Liver (tissue), 9 donors: ENCODE data around the gene KIRREL3. TPM values are rescaled to one million over a fixed set of nuclear protein-coding genes. Genes with fewer than 3 reads are reported as not detected.

Experiments used
- DNase-seq: peaks from one replicate; pipeline ENCODE4 v3.0.0-alpha.2; 2017; ENCODE audit warnings: low spot score
- H3K27ac ChIP-seq, 2 donors: one replicate each; pipeline ENCODE4 v1.7.0; 2013; ENCODE audit warnings: inconsistent platforms in 2 of 2, low read length in 2 of 2, control low read depth in 1 of 2, low read depth in 1 of 2, mild to moderate bottlenecking in 1 of 2
- H3K27me3 ChIP-seq, 4 donors: one replicate each; pipeline versions ENCODE4 v1.6.1 to v1.7.0; 2013; ENCODE audit warnings: low read length in 3 of 4, inconsistent platforms in 1 of 4, mild to moderate bottlenecking in 1 of 4, moderate library complexity in 1 of 4; ENCODE audit not compliant: control insufficient read depth in 4 of 4, insufficient read depth in 4 of 4
- H3K36me3 ChIP-seq, 4 donors: one replicate each; pipeline versions ENCODE4 v1.6.1 to v1.7.0; 2013; ENCODE audit warnings: low read length in 3 of 4, mild to moderate bottlenecking in 3 of 4, low read depth in 1 of 4, moderate library complexity in 1 of 4; ENCODE audit not compliant: control insufficient read depth in 4 of 4, insufficient read depth in 3 of 4
- H3K4me1 ChIP-seq, 4 donors: one replicate each; pipeline versions ENCODE4 v1.6.1 to v1.7.0; 2013; ENCODE audit warnings: low read length in 3 of 4, mild to moderate bottlenecking in 3 of 4, moderate library complexity in 1 of 4; ENCODE audit not compliant: control insufficient read depth in 4 of 4, insufficient read depth in 4 of 4
- H3K4me3 ChIP-seq, 3 donors: one replicate each; pipeline versions ENCODE4 v1.6.1 to v1.7.0; 2013; ENCODE audit warnings: low read length in 3 of 3, control low read depth in 1 of 3, low read depth in 1 of 3, mild to moderate bottlenecking in 1 of 3
- H3K9ac ChIP-seq, 2 donors: one replicate each; pipeline ENCODE4 v1.7.0; 2013; ENCODE audit warnings: low read length in 2 of 2, mild to moderate bottlenecking in 2 of 2, moderate library complexity in 2 of 2, control low read depth in 1 of 2, low read depth in 1 of 2
- H3K9me3 ChIP-seq, 4 donors: one replicate each; pipeline versions ENCODE4 v1.6.1 to v1.7.0; 2013; ENCODE audit warnings: low read length in 3 of 4; ENCODE audit not compliant: control insufficient read depth in 4 of 4
- ATF3 ChIP-seq: IDR thresholded peaks from 2 replicates; pipeline ENCODE4 v1.6.1; 2016; ENCODE audit warnings: antibody characterized with exemption
- EGR1 ChIP-seq, 2 donors: IDR thresholded peaks; 2 replicates each; pipeline ENCODE4 v1.6.1; 2016 to 2018; ENCODE audit warnings: antibody characterized with exemption in 2 of 2, low read depth in 2 of 2
- FOXA1 ChIP-seq: IDR thresholded peaks from 2 replicates; pipeline ENCODE4 v1.6.1; 2016; ENCODE audit warnings: antibody characterized with exemption
- FOXA2 ChIP-seq: IDR thresholded peaks from 2 replicates; pipeline ENCODE4 v1.6.1; 2016; ENCODE audit warnings: antibody characterized with exemption
- JUND ChIP-seq, 2 donors: IDR thresholded peaks; 2 replicates each; pipeline ENCODE4 v1.6.1; 2016; ENCODE audit warnings: antibody characterized with exemption in 2 of 2
- MAX ChIP-seq: IDR thresholded peaks from 2 replicates; pipeline ENCODE4 v1.6.1; 2016; ENCODE audit warnings: antibody characterized with exemption
- NR2F2 ChIP-seq: IDR thresholded peaks from 2 replicates; pipeline ENCODE4 v1.6.1; 2016; ENCODE audit warnings: antibody characterized with exemption
- RAD21 ChIP-seq, 2 donors: IDR thresholded peaks; 2 replicates each; pipeline ENCODE4 v1.6.1; 2016; ENCODE audit warnings: antibody characterized with exemption in 2 of 2, mild to moderate bottlenecking in 2 of 2
- RXRA ChIP-seq, 2 donors: IDR thresholded peaks; 2 replicates each; pipeline ENCODE4 v1.6.1; 2017 to 2018; ENCODE audit warnings: antibody characterized with exemption in 2 of 2, mild to moderate bottlenecking in 1 of 2
- TAF1 ChIP-seq: conservative IDR thresholded peaks from 2 replicates; pipeline ENCODE4 v1.6.1; 2016; ENCODE audit warnings: antibody characterized with exemption, mild to moderate bottlenecking
- YY1 ChIP-seq: IDR thresholded peaks from 2 replicates; pipeline ENCODE4 v1.6.1; 2016; ENCODE audit warnings: antibody characterized with exemption, mild to moderate bottlenecking
- WGBS: extraction: QIAGEN DNeasy Blood & Tissue Kit; methylation state at CpG from one replicate; pipeline ENCODE4 v1.1.7; 2013; 5-methylcytosine and 5-hydroxymethylcytosine counted together
- polyA plus RNA-seq, 2 donors: library from polyadenylated mRNA; stranded (reverse) in 1 of 2; unstranded in 1 of 2; fragments of 200-250 nt in 1 of 2; fragments of >200 nt in 1 of 2; fragmentation: Nextera tagmentation in 1 of 2; extraction: Ambion mirVana in 1 of 2; gene quantifications; one replicate each; pipeline versions ENCODE4 v1.2.1 to v1.2.3, GENCODE V29; 2013 to 2015
- total RNA-seq, 2 donors: library from RNA; depleted of rRNA; stranded (reverse); fragments of >200 nt; gene quantifications; one replicate each; pipeline ENCODE4 v1.2.3, GENCODE V29; 2014
- TF ChIP-seq, protein P1 (sequence below): fragments of 150-350 bp; IDR thresholded peaks from 2 replicates; pipeline ENCODE4 v1.5.1; 2017; ENCODE audit warnings: improper control_type of control experiment, low read depth, low read length; ENCODE audit not compliant: missing input control
- TF ChIP-seq, protein P2 (sequence below): IDR thresholded peaks from 2 replicates; pipeline ENCODE4 v1.6.1; 2016; ENCODE audit warnings: antibody characterized with exemption
- donor health status: healthy.
- donor health status: healthy.
- donor health status: healthy.
- donor health status: healthy.
- donor health status: healthy.

Gene KIRREL3
- total and polyA plus RNA-seq, 4 donors, result 0.03 to 0.29 (median 0.08) TPM; not detected in 1

DNA sequence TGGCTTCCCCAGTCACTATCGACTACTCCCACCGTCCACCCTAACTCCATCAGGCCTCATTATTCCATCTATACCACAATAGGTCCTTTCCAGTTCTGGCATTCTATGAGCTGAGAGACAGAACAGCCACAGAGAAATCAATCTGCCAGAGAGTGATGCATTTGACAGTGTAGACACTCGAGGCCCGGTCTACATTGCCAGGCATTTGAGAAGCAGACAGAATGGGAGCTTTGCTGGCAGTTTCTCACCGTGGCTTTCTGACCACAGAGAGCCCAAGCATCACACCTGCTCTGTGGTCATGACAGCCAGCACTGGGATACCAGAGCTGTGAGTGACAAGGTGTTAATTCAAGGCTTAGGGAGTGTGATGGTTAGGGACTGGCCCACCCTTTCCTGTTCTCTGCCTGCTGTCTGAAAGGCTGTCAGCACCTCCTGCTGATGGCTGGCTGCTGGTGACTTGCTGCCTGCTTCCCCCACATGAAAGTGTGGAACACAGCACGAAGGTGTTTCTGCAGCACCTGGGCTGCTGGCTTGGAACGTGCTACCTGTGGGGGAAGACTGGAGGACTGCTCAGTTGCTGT lies 137.8 kb downstream of the KIRREL3 start:
- DNase-seq, result no peak
- H3K36me3 ChIP-seq, result no peaks in the 10 kb centered on the region
- TF ChIP-seq ATF3 (no peak), JUND (IDR thresholded peaks at IDR 0.05) (no peak), EGR1 (IDR thresholded peaks at IDR 0.05; ENCODE audit: low read depth in 2 of 2) (no peak), RXRA (IDR thresholded peaks at IDR 0.05) (no peak), RAD21 (IDR thresholded peaks at IDR 0.05) (no peak), YY1 (no peak), TAF1 (no peak), FOXA1 (no peak), MAX (no peak)
- TF ChIP-seq, protein P1, sequence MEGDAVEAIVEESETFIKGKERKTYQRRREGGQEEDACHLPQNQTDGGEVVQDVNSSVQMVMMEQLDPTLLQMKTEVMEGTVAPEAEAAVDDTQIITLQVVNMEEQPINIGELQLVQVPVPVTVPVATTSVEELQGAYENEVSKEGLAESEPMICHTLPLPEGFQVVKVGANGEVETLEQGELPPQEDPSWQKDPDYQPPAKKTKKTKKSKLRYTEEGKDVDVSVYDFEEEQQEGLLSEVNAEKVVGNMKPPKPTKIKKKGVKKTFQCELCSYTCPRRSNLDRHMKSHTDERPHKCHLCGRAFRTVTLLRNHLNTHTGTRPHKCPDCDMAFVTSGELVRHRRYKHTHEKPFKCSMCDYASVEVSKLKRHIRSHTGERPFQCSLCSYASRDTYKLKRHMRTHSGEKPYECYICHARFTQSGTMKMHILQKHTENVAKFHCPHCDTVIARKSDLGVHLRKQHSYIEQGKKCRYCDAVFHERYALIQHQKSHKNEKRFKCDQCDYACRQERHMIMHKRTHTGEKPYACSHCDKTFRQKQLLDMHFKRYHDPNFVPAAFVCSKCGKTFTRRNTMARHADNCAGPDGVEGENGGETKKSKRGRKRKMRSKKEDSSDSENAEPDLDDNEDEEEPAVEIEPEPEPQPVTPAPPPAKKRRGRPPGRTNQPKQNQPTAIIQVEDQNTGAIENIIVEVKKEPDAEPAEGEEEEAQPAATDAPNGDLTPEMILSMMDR, result no peak
- TF ChIP-seq, protein P2, sequence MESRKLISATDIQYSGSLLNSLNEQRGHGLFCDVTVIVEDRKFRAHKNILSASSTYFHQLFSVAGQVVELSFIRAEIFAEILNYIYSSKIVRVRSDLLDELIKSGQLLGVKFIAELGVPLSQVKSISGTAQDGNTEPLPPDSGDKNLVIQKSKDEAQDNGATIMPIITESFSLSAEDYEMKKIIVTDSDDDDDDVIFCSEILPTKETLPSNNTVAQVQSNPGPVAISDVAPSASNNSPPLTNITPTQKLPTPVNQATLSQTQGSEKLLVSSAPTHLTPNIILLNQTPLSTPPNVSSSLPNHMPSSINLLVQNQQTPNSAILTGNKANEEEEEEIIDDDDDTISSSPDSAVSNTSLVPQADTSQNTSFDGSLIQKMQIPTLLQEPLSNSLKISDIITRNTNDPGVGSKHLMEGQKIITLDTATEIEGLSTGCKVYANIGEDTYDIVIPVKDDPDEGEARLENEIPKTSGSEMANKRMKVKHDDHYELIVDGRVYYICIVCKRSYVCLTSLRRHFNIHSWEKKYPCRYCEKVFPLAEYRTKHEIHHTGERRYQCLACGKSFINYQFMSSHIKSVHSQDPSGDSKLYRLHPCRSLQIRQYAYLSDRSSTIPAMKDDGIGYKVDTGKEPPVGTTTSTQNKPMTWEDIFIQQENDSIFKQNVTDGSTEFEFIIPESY, result no peak
- H3K4me1 ChIP-seq, result no peaks in the 10 kb centered on the region
- no peak overlapping the region for H3K27ac ChIP-seq
- peaks cover 0 to 6% (median 0%) of the 10 kb centered on the region in 4 donors for H3K27me3 ChIP-seq
- H3K4me3 ChIP-seq, result no peak overlapping the region
- H3K9me3 ChIP-seq, result peaks cover 0 to 3% (median 0%) of the 10 kb centered on the region in 4 donors
- no peak overlapping the region for H3K9ac ChIP-seq
- WGBS, result 51% methylated on average over 7 of the region's 7 CpGs

DNA sequence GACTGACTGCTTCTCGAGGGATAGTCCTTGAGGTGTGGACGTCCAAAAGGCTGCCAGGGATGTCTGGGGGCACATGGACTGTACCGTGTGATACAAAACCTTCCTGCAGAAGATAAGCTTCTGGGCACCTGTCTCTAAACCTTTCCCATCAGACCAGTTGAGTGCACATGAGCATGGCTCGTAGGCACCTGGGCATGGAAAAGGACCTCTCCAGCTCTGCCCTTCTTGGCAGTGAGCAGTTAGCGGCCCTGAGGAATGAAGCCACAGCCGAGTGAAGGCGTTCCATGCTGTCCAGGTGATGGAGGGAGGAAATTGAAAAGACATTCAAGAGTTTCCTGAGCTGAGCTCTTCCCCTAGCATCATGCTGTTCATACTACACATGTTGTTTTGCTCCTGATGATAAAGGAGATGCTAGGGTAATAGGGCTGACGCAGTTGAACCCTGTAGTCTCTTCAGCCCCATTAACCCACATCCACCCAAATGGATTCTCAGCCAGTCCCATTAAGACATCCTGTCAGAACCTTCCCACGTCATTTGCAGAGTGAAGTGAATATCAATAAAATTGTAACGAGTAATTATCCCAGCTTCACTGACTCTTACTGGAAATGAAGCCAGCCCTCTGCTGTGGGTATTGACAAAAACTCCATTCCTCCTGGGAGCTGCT lies 138.6 kb downstream of the KIRREL3 start:
- no peak for DNase-seq

More for the DNA sequence above, 138.6 kb downstream of the KIRREL3 start:
- no peaks in the 10 kb centered on the region for H3K4me1 ChIP-seq
- 76% methylated on average over 10 of the region's 10 CpGs for WGBS
- no peak overlapping the region for H3K4me3 ChIP-seq
- no peak overlapping the region for H3K9ac ChIP-seq
- peaks cover 0 to 6% (median 0%) of the 10 kb centered on the region in 4 donors for H3K27me3 ChIP-seq
- H3K36me3 ChIP-seq, result no peaks in the 10 kb centered on the region
- H3K9me3 ChIP-seq, result peaks cover 0 to 3% (median 0%) of the 10 kb centered on the region in 4 donors
- no peak for TF ChIP-seq NR2F2
- no peak for TF ChIP-seq JUND (IDR thresholded peaks at IDR 0.05)
- no peak for TF ChIP-seq FOXA2
- TF ChIP-seq EGR1 (IDR thresholded peaks at IDR 0.05; ENCODE audit: low read depth in 2 of 2), result no peak
- TF ChIP-seq YY1, result no peak
- no peak overlapping the region for H3K27ac ChIP-seq
